ENCODE data around the gene ATP23.

DNA sequence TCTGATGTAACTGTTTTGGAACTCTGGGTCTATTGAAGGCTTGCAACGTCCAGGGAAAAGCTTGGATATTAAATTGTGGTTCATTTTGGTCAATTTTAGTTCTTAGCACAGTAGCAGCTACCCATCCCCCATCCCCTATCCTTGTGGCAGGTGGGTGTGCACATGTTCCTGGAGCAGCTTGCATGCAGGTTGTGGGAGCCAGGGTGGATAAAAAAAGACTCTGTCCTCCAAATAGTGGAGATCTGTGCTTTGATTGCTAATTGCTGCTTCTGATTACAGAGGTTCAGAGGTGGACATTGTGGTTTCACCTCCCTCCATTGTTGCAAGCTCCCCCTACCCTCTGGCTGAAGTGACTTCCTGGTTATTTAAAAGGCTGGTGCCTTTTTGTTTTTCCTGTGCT, 23.1 kb downstream of the ATP23 start:
- TF ChIP-seq, protein P1, sequence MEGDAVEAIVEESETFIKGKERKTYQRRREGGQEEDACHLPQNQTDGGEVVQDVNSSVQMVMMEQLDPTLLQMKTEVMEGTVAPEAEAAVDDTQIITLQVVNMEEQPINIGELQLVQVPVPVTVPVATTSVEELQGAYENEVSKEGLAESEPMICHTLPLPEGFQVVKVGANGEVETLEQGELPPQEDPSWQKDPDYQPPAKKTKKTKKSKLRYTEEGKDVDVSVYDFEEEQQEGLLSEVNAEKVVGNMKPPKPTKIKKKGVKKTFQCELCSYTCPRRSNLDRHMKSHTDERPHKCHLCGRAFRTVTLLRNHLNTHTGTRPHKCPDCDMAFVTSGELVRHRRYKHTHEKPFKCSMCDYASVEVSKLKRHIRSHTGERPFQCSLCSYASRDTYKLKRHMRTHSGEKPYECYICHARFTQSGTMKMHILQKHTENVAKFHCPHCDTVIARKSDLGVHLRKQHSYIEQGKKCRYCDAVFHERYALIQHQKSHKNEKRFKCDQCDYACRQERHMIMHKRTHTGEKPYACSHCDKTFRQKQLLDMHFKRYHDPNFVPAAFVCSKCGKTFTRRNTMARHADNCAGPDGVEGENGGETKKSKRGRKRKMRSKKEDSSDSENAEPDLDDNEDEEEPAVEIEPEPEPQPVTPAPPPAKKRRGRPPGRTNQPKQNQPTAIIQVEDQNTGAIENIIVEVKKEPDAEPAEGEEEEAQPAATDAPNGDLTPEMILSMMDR (IDR thresholded peaks at IDR 0.05) = no peak
- TF ChIP-seq SIN3A (IDR thresholded peaks at IDR 0.05; ENCODE audit: borderline replicate concordance, insufficient read depth, low read depth, low read length) = no peak
